Tongue (tissue), 2 donors: Measurements from ENCODE around the gene RAD51B. TPM values are rescaled to one million over a fixed set of nuclear protein-coding genes. Genes with fewer than 3 reads are reported as not detected.
A peak's percentile ranks its signal among the peaks of the same experiment; 100 is the strongest.

Source experiments
- DNase-seq: peaks from one replicate; pipeline ENCODE4 v3.0.0-alpha.2; 2015
- total RNA-seq: library from RNA; depleted of rRNA; stranded (reverse); fragments of >200 nt; gene quantifications from one replicate; pipeline ENCODE4 v1.2.3, GENCODE V29; 2014

The RAD51B gene
- total RNA-seq, 1 donor from 2014 or later, result 37.8 TPM

GRCh38 chr14:67835596-67835995, 16.0 kb downstream of the RAD51B start:
- DNase-seq, result no peak

GRCh38 chr14:67837011-67837624, 17.5 kb downstream of the RAD51B start:
- peak; percentile 87 for DNase-seq

- no peak for DNase-seq
Observed at GRCh38 chr14:67846029-67846610, 26.5 kb downstream of the RAD51B start.

GRCh38 chr14:67850066-67850830, 30.7 kb downstream of the RAD51B start:
- no peak for DNase-seq

GRCh38 chr14:67851785-67852410, 32.3 kb downstream of the RAD51B start:
- DNase-seq, result peak; percentile 21

GRCh38 chr14:67852926-67853604, 33.5 kb downstream of the RAD51B start:
- DNase-seq, result no peak

- no peak for DNase-seq
Observed at GRCh38 chr14:67853715-67854114, 34.1 kb downstream of the RAD51B start.

- peak; percentile 10 for DNase-seq
Observed at GRCh38 chr14:67856827-67857226, 37.2 kb downstream of the RAD51B start.

GRCh38 chr14:67857778-67858350, 38.3 kb downstream of the RAD51B start:
- no peak for DNase-seq

GRCh38 chr14:67859169-67859749, 39.7 kb downstream of the RAD51B start:
- no peak for DNase-seq

- no peak for DNase-seq
Observed at GRCh38 chr14:67863223-67863622, 43.6 kb downstream of the RAD51B start.

GRCh38 chr14:67875175-67876006, 55.8 kb downstream of the RAD51B start:
- DNase-seq, result no peak

GRCh38 chr14:67879026-67879425, 59.4 kb downstream of the RAD51B start:
- no peak for DNase-seq

- DNase-seq, result no peak
Observed at GRCh38 chr14:67881225-67881624, 61.6 kb downstream of the RAD51B start.

GRCh38 chr14:67882986-67883555, 63.5 kb downstream of the RAD51B start:
- DNase-seq, result no peak

GRCh38 chr14:67883717-67884116, 64.1 kb downstream of the RAD51B start:
- DNase-seq, result peak; percentile 49

- no peak for DNase-seq
Observed at GRCh38 chr14:67886191-67886590, 66.6 kb downstream of the RAD51B start.

- DNase-seq, result no peak
Observed at GRCh38 chr14:67887478-67887877, 67.9 kb downstream of the RAD51B start.

- DNase-seq, result no peak
Observed at GRCh38 chr14:67889455-67889854, 69.9 kb downstream of the RAD51B start.

GRCh38 chr14:67892466-67893100, 73.0 kb downstream of the RAD51B start:
- no peak for DNase-seq
